HCT116 (cell line): ENCODE data around the gene LEKR1. TPM values are rescaled to one million over a fixed set of nuclear protein-coding genes. Genes with fewer than 3 reads are reported as not detected.

Experiments
- ATAC-seq: fragments of 200-7000 bp; cut with Tn5 transposase; 2 replicates; pipeline ENCODE4 v1.9.1; 2020; ENCODE audit warnings: mild to moderate bottlenecking, moderate library complexity
- BruUV-seq: library from RNA; stranded (reverse); fragments of 400-500 nt; replicated peaks from 2 replicates; lab custom pipeline; 2021; lab: Mats Ljungman, UMichigan
- CTCF ChIA-PET: fragments of 300-600 bp; sonication (Branson Sonifier 250); formaldehyde crosslinking; loops from one replicate; lab custom pipeline; 2021; ENCODE audit warnings: antibody characterized with exemption; lab: Charles Lee
- POLR2A ChIA-PET: fragments of 300-600, 350-600 bp; sonication (Branson Sonifier 250); formaldehyde crosslinking; loops from one replicate; lab custom pipeline; 2021; ENCODE audit warnings: antibody characterized with exemption; lab: Charles Lee
- RAD21 ChIA-PET, 2 experiments: fragments of 300-600 bp; sonication (Branson Sonifier 250); formaldehyde crosslinking; loops; one replicate each; lab custom pipeline; 2023; ENCODE audit warnings: low total read pairs in 2 of 2; ENCODE audit not compliant: uncharacterized antibody in 2 of 2, unreplicated experiment in 2 of 2, low non-redundant PET in 1 of 2; lab: Charles Lee
- DNase-seq: peaks from one replicate; pipeline ENCODE4 v3.0.0-alpha.2; 2010; ENCODE audit warnings: low read depth, low spot score
- H2AFZ ChIP-seq: fragments of 200-600 bp; shearing (Covaris generic), sonication (generic); 2 replicates; pipeline ENCODE4 v1.6.1; 2017; ENCODE audit warnings: low read depth, mixed run types, mixed read lengths, antibody characterized with exemption, low read length; ENCODE audit not compliant: poor library complexity, severe bottlenecking
- H3K27ac ChIP-seq: 2 replicates; pipeline ENCODE4 v1.5.1; 2012; ENCODE audit warnings: low read depth, low read length
- H3K27me3 ChIP-seq: fragments of 200-600 bp; sonication (generic); 2 replicates; pipeline ENCODE4 v1.6.1; 2016; ENCODE audit warnings: mixed run types, low read length, mixed read lengths; ENCODE audit not compliant: insufficient read depth
- H3K36me3 ChIP-seq, 2 experiments: fragments of 200-500 bp in 1 of 2; fragments of 200-600 bp in 1 of 2; sonication (Bioruptor generic) in 1 of 2; sonication (generic) in 1 of 2; 2 replicates each; pipeline versions ENCODE4 v1.5.1 to v1.6.1; 2014 to 2016; ENCODE audit warnings: low read length in 2 of 2, inconsistent platforms in 1 of 2, mixed read lengths in 1 of 2, mixed run types in 1 of 2; ENCODE audit not compliant: insufficient read depth in 2 of 2, control insufficient read depth in 1 of 2
- H3K4me1 ChIP-seq, 2 experiments: fragments of 200-600 bp in 1 of 2; sonication (generic) in 1 of 2; 2 replicates each; pipeline versions ENCODE4 v1.5.1 to v1.6.1; 2012 to 2017; ENCODE audit warnings: low read length in 2 of 2, inconsistent platforms in 1 of 2, mild to moderate bottlenecking in 1 of 2, mixed read lengths in 1 of 2, mixed run types in 1 of 2, moderate library complexity in 1 of 2; ENCODE audit not compliant: insufficient read depth in 2 of 2, control insufficient read depth in 1 of 2
- H3K4me2 ChIP-seq: fragments of 200-600 bp; sonication (generic); 2 replicates; pipeline ENCODE4 v1.6.1; 2017; ENCODE audit warnings: mixed run types, low read length, mixed read lengths
- H3K4me3 ChIP-seq, 2 experiments: fragments of 200-600 bp in 1 of 2; sonication (generic) in 1 of 2; replicated peaks in 1 of 2; 2 replicates each; pipeline ENCODE4 v1.5.1; 2011 to 2016; ENCODE audit warnings: low read length in 2 of 2, control low read depth in 1 of 2, low read depth in 1 of 2, mild to moderate bottlenecking in 1 of 2, mixed read lengths in 1 of 2, mixed run types in 1 of 2
- H3K79me2 ChIP-seq: fragments of 200-600 bp; sonication (generic); 2 replicates; pipeline ENCODE4 v1.6.1; 2017; ENCODE audit warnings: mild to moderate bottlenecking, mixed run types, low read length, moderate library complexity, mixed read lengths; ENCODE audit not compliant: insufficient read depth
- H3K9ac ChIP-seq: fragments of 200-600 bp; sonication (generic); 2 replicates; pipeline ENCODE4 v1.6.1; 2016; ENCODE audit warnings: low read length, mixed read lengths
- H3K9me2 ChIP-seq: fragments of 200-600 bp; sonication (generic), shearing (Covaris generic); 2 replicates; pipeline ENCODE4 v1.6.1; 2017; ENCODE audit warnings: mixed run types, mild to moderate bottlenecking, moderate library complexity; ENCODE audit not compliant: insufficient read depth
- H3K9me3 ChIP-seq, 2 experiments: fragments of 200-500 bp in 1 of 2; fragments of 200-600 bp in 1 of 2; sonication (Bioruptor generic) in 1 of 2; sonication (generic) in 1 of 2; 2 replicates each; pipeline ENCODE4 v1.6.1; 2014 to 2017; ENCODE audit warnings: low read length in 2 of 2, mixed read lengths in 2 of 2, inconsistent platforms in 1 of 2, low read depth in 1 of 2, mild to moderate bottlenecking in 1 of 2, mixed run types in 1 of 2, moderate library complexity in 1 of 2; ENCODE audit not compliant: control insufficient read depth in 1 of 2, insufficient read depth in 1 of 2
- H4K20me1 ChIP-seq: fragments of 200-600 bp; sonication (generic), shearing (Covaris generic); 2 replicates; pipeline ENCODE4 v1.6.1; 2017; ENCODE audit warnings: mixed run types, mild to moderate bottlenecking, moderate library complexity; ENCODE audit not compliant: insufficient read depth
- ATF3 ChIP-seq: IDR thresholded peaks from 2 replicates; pipeline ENCODE4 v1.6.1; 2012
- CBX3 ChIP-seq: IDR thresholded peaks from 2 replicates; pipeline ENCODE4 v1.6.1; 2012; ENCODE audit warnings: low read depth
- CEBPB ChIP-seq: IDR thresholded peaks from 2 replicates; pipeline ENCODE4 v1.6.1; 2012; ENCODE audit warnings: low read depth
- CTCF ChIP-seq, 3 experiments: fragments of 200-600 bp in 1 of 3; sonication (generic) in 1 of 3; IDR thresholded peaks in 2 of 3; conservative IDR thresholded peaks in 1 of 3; 2 replicates each; pipeline ENCODE4 v1.5.1; 2012 to 2017; ENCODE audit warnings: low read depth in 2 of 3, low read length in 2 of 3, antibody characterized with exemption in 1 of 3, borderline replicate concordance in 1 of 3, control low read depth in 1 of 3, mild to moderate bottlenecking in 1 of 3, mixed read lengths in 1 of 3, mixed run types in 1 of 3, moderate library complexity in 1 of 3; ENCODE audit not compliant: insufficient read depth in 1 of 3
- EZH2 ChIP-seq: fragments of 200-600 bp; sonication (generic); IDR thresholded peaks from 2 replicates; pipeline ENCODE4 v1.6.1; 2017; ENCODE audit warnings: antibody characterized with exemption, mixed run types
- EZH2phosphoT487 ChIP-seq: fragments of 200-600 bp; IDR thresholded peaks from 2 replicates; pipeline ENCODE4 v1.6.1; 2018; ENCODE audit warnings: antibody characterized with exemption, borderline replicate concordance
- FOSL1 ChIP-seq: IDR thresholded peaks from 2 replicates; pipeline ENCODE4 v1.6.1; 2012; ENCODE audit warnings: low read depth
- JUND ChIP-seq: IDR thresholded peaks from 2 replicates; pipeline ENCODE4 v1.6.1; 2012
- MAX ChIP-seq: IDR thresholded peaks from 2 replicates; pipeline ENCODE4 v1.6.1; 2012
- POLR2A ChIP-seq: IDR thresholded peaks from 2 replicates; pipeline ENCODE4 v1.7.0; 2011; ENCODE audit warnings: borderline replicate concordance; ENCODE audit not compliant: insufficient read depth, insufficient read length; ENCODE audit errors: extremely low read depth
- POLR2AphosphoS5 ChIP-seq: IDR thresholded peaks from 2 replicates; pipeline ENCODE4 v1.6.1; 2011; ENCODE audit warnings: mild to moderate bottlenecking, low read depth, low read length, moderate library complexity
- RAD21 ChIP-seq: IDR thresholded peaks from 2 replicates; pipeline ENCODE4 v1.6.1; 2012; ENCODE audit warnings: low read depth, mild to moderate bottlenecking
- SIN3A ChIP-seq: IDR thresholded peaks from 2 replicates; pipeline ENCODE4 v1.6.1; 2012; ENCODE audit warnings: low read depth
- SP1 ChIP-seq: IDR thresholded peaks from 2 replicates; pipeline ENCODE4 v1.6.1; 2012; ENCODE audit warnings: low read depth
- SRF ChIP-seq: IDR thresholded peaks from 2 replicates; pipeline ENCODE4 v1.6.1; 2012; ENCODE audit warnings: low read depth
- TCF7L2 ChIP-seq: IDR thresholded peaks from 2 replicates; pipeline ENCODE4 v1.7.0; 2011; ENCODE audit warnings: borderline replicate concordance, inconsistent platforms; ENCODE audit not compliant: insufficient read depth, insufficient read length; ENCODE audit errors: extremely low read depth
- YY1 ChIP-seq: IDR thresholded peaks from 2 replicates; pipeline ENCODE4 v1.6.1; 2011; ENCODE audit warnings: low read length, low read depth, moderate library complexity, mild to moderate bottlenecking; ENCODE audit not compliant: insufficient replicate concordance; ENCODE audit errors: extremely low read depth
- ZBTB33 ChIP-seq: IDR thresholded peaks from 2 replicates; pipeline ENCODE4 v1.6.1; 2011; ENCODE audit warnings: mild to moderate bottlenecking, low read length, moderate library complexity; ENCODE audit not compliant: insufficient replicate concordance; ENCODE audit errors: extremely low read depth
- ZFX ChIP-seq: fragments of 450-650 bp; IDR thresholded peaks from 2 replicates; pipeline ENCODE4 v1.6.1; 2017
- ZNF274 ChIP-seq: fragments of 200-500 bp; sonication (Bioruptor generic); IDR thresholded peaks from 2 replicates; pipeline ENCODE4 v1.6.1; 2014; ENCODE audit warnings: mild to moderate bottlenecking, low read depth, low read length, inconsistent platforms
- intact Hi-C: fragments of 100-400 bp; cut with micrococcal nuclease; formaldehyde crosslinking; loops from 2 replicates; pipeline ENCODE4 v1.10.0; 2022
- total RNA-seq: library from RNA; stranded (reverse); gene quantifications from one replicate; pipeline ENCODE4 v1.2.1, GENCODE V29; 2021; ENCODE audit not compliant: unreplicated experiment

LEKR1 gene
- total RNA-seq, 1 experiment from 2014 or later, result 2.1 TPM

- no TSS peak for BruUV-seq
- Histone ChIP-seq H3K4me2 (no peak overlapping the region), H3K4me1 (no peaks in the 10 kb centered on the region), H2AFZ (no peak overlapping the region), H3K4me3 (no peak overlapping the region), H3K27me3 (no peaks in the 10 kb centered on the region), H3K79me2 (no peaks in the 10 kb centered on the region), H3K9me3 (no peaks in the 10 kb centered on the region), H3K9ac (no peak overlapping the region), H3K27ac (no peak overlapping the region), H3K9me2 (no peaks in the 10 kb centered on the region), H3K36me3 (no peaks in the 10 kb centered on the region), H4K20me1 (no peaks in the 10 kb centered on the region)
- DNase-seq, result no peak
- ChIA-PET CTCF (interaction anchor here (0.6 kb wide), 1 partner anchor 1023 kb away, joined by 3 read pairs; no protein-coding TSS in a partner anchor), POLR2A (no interaction called here), RAD21 (no interaction called here)
- intact Hi-C loops, result no loop called here
- ATAC-seq, result no peak
- no peak for TF ChIP-seq ATF3
- TF ChIP-seq SP1, result no peak
- no peak for TF ChIP-seq ZNF274
- TF ChIP-seq POLR2AphosphoS5, result no peak
- no peak for TF ChIP-seq FOSL1
- no peak for TF ChIP-seq CEBPB
- TF ChIP-seq MAX, result no peak
- TF ChIP-seq JUND, result no peak
- TF ChIP-seq CTCF (IDR thresholded peaks at IDR 0.05 in 2 of 3, conservative IDR thresholded peaks at IDR 0.05 in 1 of 3; ENCODE audit: borderline replicate concordance in 1 of 3, insufficient read depth in 1 of 3, low read depth in 2 of 3, low read length in 2 of 3), result no peak
- no peak for TF ChIP-seq EZH2
- no peak for TF ChIP-seq TCF7L2
- TF ChIP-seq YY1, result no peak
- no peak for TF ChIP-seq POLR2A
- no peak for TF ChIP-seq RAD21
- no peak for TF ChIP-seq CBX3
- no peak for TF ChIP-seq SIN3A
- TF ChIP-seq EZH2phosphoT487, result no peak
- no peak for TF ChIP-seq SRF
- no peak for TF ChIP-seq ZBTB33
- TF ChIP-seq ZFX, result no peak
Measured at GRCh38 chr3:157069406-157069805, 243.3 kb downstream of the LEKR1 start.
